CD4-positive, alpha-beta T cell treated with Interleukin-2 at 100 ng/mL for 4 hours (primary cell): ENCODE measurements around the gene ROPN1L.
A peak's percentile ranks its signal among the peaks of the same experiment; 100 is the strongest.
"Not testable (repeated sequence)": the region's sequence is repeated elsewhere in the genome, so short reads cannot be mapped to it uniquely, and the experiment has no call there.

ENCODE experiments used
- DNase-seq: peaks from one replicate; pipeline ENCODE4 v3.0.0-alpha.2; 2020; ENCODE audit warnings: low spot score

Gene ROPN1L

GRCh38 chr5:10441083-10441991, at the start of gene ROPN1L:
Gene ROPN1L (plus strand): TSS chr5:10441879. CDS start chr5:10442168, 289 bp downstream.
- DNase-seq: peak; percentile 78

GRCh38 chr5:10392567-10393328, 48.9 kb upstream of the ROPN1L start:
- not testable (repeated sequence) for DNase-seq

GRCh38 chr5:10393491-10393890, 48.2 kb upstream of the ROPN1L start:
- DNase-seq: no peak

GRCh38 chr5:10396552-10396951, 45.1 kb upstream of the ROPN1L start:
- DNase-seq: no peak

- DNase-seq: no peak
Observed at GRCh38 chr5:10399839-10400238, 41.8 kb upstream of the ROPN1L start.

- no peak for DNase-seq
Observed at GRCh38 chr5:10400411-10400810, 41.3 kb upstream of the ROPN1L start.

GRCh38 chr5:10400831-10401230, 40.8 kb upstream of the ROPN1L start:
- no peak for DNase-seq

- no peak for DNase-seq
Observed at GRCh38 chr5:10401498-10401897, 40.2 kb upstream of the ROPN1L start.

- DNase-seq: no peak
Observed at GRCh38 chr5:10403829-10404228, 37.9 kb upstream of the ROPN1L start.

- DNase-seq: no peak
Observed at GRCh38 chr5:10406651-10407050, 35.0 kb upstream of the ROPN1L start.

GRCh38 chr5:10409504-10409903, 32.2 kb upstream of the ROPN1L start:
- no peak for DNase-seq

- no peak for DNase-seq
Observed at GRCh38 chr5:10410662-10411061, 31.0 kb upstream of the ROPN1L start.

- no peak for DNase-seq
Observed at GRCh38 chr5:10411336-10411735, 30.3 kb upstream of the ROPN1L start.

GRCh38 chr5:10416868-10417267, 24.8 kb upstream of the ROPN1L start:
- no peak for DNase-seq

- no peak for DNase-seq
Observed at GRCh38 chr5:10418654-10419345, 22.9 kb upstream of the ROPN1L start.

GRCh38 chr5:10420468-10420867, 21.2 kb upstream of the ROPN1L start:
- DNase-seq: no peak

- no peak for DNase-seq
Observed at GRCh38 chr5:10420932-10421331, 20.7 kb upstream of the ROPN1L start.

GRCh38 chr5:10421896-10422691, 19.6 kb upstream of the ROPN1L start:
- DNase-seq: no peak

- no peak for DNase-seq
Observed at GRCh38 chr5:10423022-10423421, 18.7 kb upstream of the ROPN1L start.

- DNase-seq: peak; percentile 13
Observed at GRCh38 chr5:10424124-10424731, 17.5 kb upstream of the ROPN1L start.

GRCh38 chr5:10427201-10427600, 14.5 kb upstream of the ROPN1L start:
- no peak for DNase-seq
